Endothelial cell of umbilical vein (primary cell): ENCODE measurements around the gene MID1IP1. TPM values are rescaled to one million over a fixed set of nuclear protein-coding genes. Genes with fewer than 3 reads are reported as not detected.

ENCODE experiments used
- BruUV-seq: library from RNA; stranded (reverse); fragments of 400-500 nt; replicated peaks from 2 replicates; lab custom pipeline; 2021; lab: Mats Ljungman, UMichigan
- CTCF ChIA-PET: fragments of 300-600, 350-600 bp; sonication (Branson Sonifier 250); formaldehyde crosslinking; loops from one replicate; lab custom pipeline; 2021; ENCODE audit warnings: antibody characterized with exemption, inconsistent platforms; lab: Charles Lee
- POLR2A ChIA-PET: fragments of 300-600, 350-600 bp; sonication (Branson Sonifier 250); formaldehyde crosslinking; loops from one replicate; lab custom pipeline; 2021; ENCODE audit warnings: antibody characterized with exemption, inconsistent platforms; lab: Charles Lee
- DNase-seq: peaks from one replicate; pipeline ENCODE4 v3.0.0-alpha.2; 2011; ENCODE audit warnings: low read depth, low spot score
- FAIRE-seq: peaks from 2 replicates; lab custom pipeline; 2011; peaks lifted over from hg19 to GRCh38; lab: Jason Lieb, UNC
- H2AFZ ChIP-seq: 2 replicates; pipeline ENCODE4 v1.6.0; 2012; ENCODE audit warnings: low read depth, low read length, control low read depth, inconsistent platforms
- H3K27ac ChIP-seq: 2 replicates; pipeline ENCODE4 v1.5.1; 2011; ENCODE audit warnings: low read depth, mild to moderate bottlenecking, control low read depth, low read length, moderate library complexity; ENCODE audit not compliant: insufficient read depth
- H3K27me3 ChIP-seq, 2 experiments: 2 replicates each; pipeline versions ENCODE4 v1.6.0 to v1.6.1; 2011; ENCODE audit warnings: low read length in 2 of 2, mixed read lengths in 1 of 2; ENCODE audit not compliant: control insufficient read depth in 2 of 2, insufficient read depth in 2 of 2
- H3K36me3 ChIP-seq, 2 experiments: 2 replicates in 1 of 2; 3 replicates in 1 of 2; pipeline ENCODE4 v1.5.1; 2011; ENCODE audit warnings: low read length in 2 of 2, mild to moderate bottlenecking in 1 of 2, moderate library complexity in 1 of 2; ENCODE audit not compliant: control insufficient read depth in 2 of 2, insufficient read depth in 2 of 2; ENCODE audit errors: extremely low read depth in 1 of 2
- H3K4me1 ChIP-seq: 3 replicates; pipeline ENCODE4 v1.5.1; 2011; ENCODE audit warnings: mild to moderate bottlenecking, low read length; ENCODE audit not compliant: control insufficient read depth, insufficient read depth; ENCODE audit errors: extremely low read depth
- H3K4me2 ChIP-seq: 2 replicates; pipeline ENCODE4 v1.6.1; 2011; ENCODE audit warnings: low read length, control low read depth, mixed read lengths; ENCODE audit not compliant: insufficient read depth
- H3K4me3 ChIP-seq, 3 experiments: fragments of 200-600 bp in 1 of 3; sonication (generic), shearing (Covaris generic) in 1 of 3; replicated peaks in 1 of 3; 2 replicates each; pipeline ENCODE4 v1.5.1; 2011 to 2016; ENCODE audit warnings: control low read depth in 3 of 3, low read length in 3 of 3, mild to moderate bottlenecking in 2 of 3, inconsistent platforms in 1 of 3, low read depth in 1 of 3, moderate library complexity in 1 of 3; ENCODE audit not compliant: insufficient read depth in 1 of 3
- H3K79me2 ChIP-seq: 2 replicates; pipeline ENCODE4 v1.6.0; 2012; ENCODE audit warnings: low read length, inconsistent platforms; ENCODE audit not compliant: control insufficient read depth, insufficient read depth
- H3K9ac ChIP-seq: replicated peaks from 2 replicates; pipeline ENCODE3; 2011; ENCODE audit warnings: low read length, control low read depth; ENCODE audit not compliant: insufficient read depth; ENCODE audit errors: extremely low read depth
- H3K9me1 ChIP-seq: replicated peaks from 3 replicates; pipeline ENCODE4 v1.6.0; 2011; ENCODE audit warnings: mild to moderate bottlenecking, low read length; ENCODE audit not compliant: control insufficient read depth, insufficient read depth; ENCODE audit errors: extremely low read depth
- H3K9me3 ChIP-seq: replicated peaks from 2 replicates; pipeline ENCODE4 v1.5.1; 2012; ENCODE audit warnings: low read length, inconsistent platforms; ENCODE audit not compliant: control insufficient read depth, insufficient read depth
- H4K20me1 ChIP-seq: replicated peaks from 2 replicates; pipeline ENCODE3; 2011; ENCODE audit warnings: mild to moderate bottlenecking, low read length; ENCODE audit not compliant: control insufficient read depth, insufficient read depth; ENCODE audit errors: extremely low read depth
- FOS ChIP-seq: IDR thresholded peaks from 2 replicates; pipeline ENCODE4 v1.6.1; 2011; ENCODE audit warnings: mild to moderate bottlenecking, low read length, moderate library complexity, borderline replicate concordance; ENCODE audit not compliant: insufficient read depth
- GATA2 ChIP-seq: IDR thresholded peaks from 2 replicates; pipeline ENCODE4 v1.7.0; 2011; ENCODE audit warnings: low read depth, mild to moderate bottlenecking, moderate library complexity, mixed read lengths, low read length; ENCODE audit not compliant: insufficient read length, insufficient read depth
- MYC ChIP-seq: IDR thresholded peaks from one replicate; pipeline ENCODE4 v1.6.1; 2011; ENCODE audit warnings: mild to moderate bottlenecking, low read depth, low read length
- dilution Hi-C: fragments of 300-500 bp; cut with MboI; formaldehyde crosslinking; loops from one replicate; pipeline ENCODE4 v1.15.0; 2019; ENCODE audit warnings: low sequenced_read_pairs; ENCODE audit not compliant: extremely low pct_ligation_motif_present
- intact Hi-C: fragments of 100-400 bp; cut with micrococcal nuclease; formaldehyde crosslinking; loops from one replicate; pipeline ENCODE4 v1.10.0; 2022
- polyA plus RNA-seq, 4 experiments: library from polyadenylated mRNA; depleted of rRNA in 3 of 4; stranded (reverse) in 3 of 4; unstranded in 1 of 4; fragments of >200 nt; gene quantifications; 2 replicates each; pipeline versions ENCODE4 v1.2.1 to v1.2.3, GENCODE V29; 2011 to 2012; ENCODE audit warnings: missing spikeins in 1 of 4
- total RNA-seq: library from RNA; stranded (reverse); gene quantifications from 2 replicates; pipeline ENCODE4 v1.2.3, GENCODE V29; 2021
- TF ChIP-seq, protein P1 (sequence below), 2 donors: IDR thresholded peaks; 1 replicate in 1 of 2; 2 replicates in 1 of 2; pipeline ENCODE4 v1.5.1; 2011; ENCODE audit warnings: low read length in 2 of 2, mild to moderate bottlenecking in 2 of 2, moderate library complexity in 2 of 2, control low read depth in 1 of 2, inconsistent platforms in 1 of 2, low read depth in 1 of 2; ENCODE audit not compliant: insufficient read depth in 1 of 2; ENCODE audit errors: extremely low read depth in 1 of 2
- TF ChIP-seq, protein P2 (sequence below): IDR thresholded peaks from 2 replicates; pipeline ENCODE4 v1.6.1; 2011; ENCODE audit not compliant: insufficient read depth, insufficient read length

Gene MID1IP1
- total and polyA plus RNA-seq, 2 donors (not counting 3 experiments of a cell fraction or from before 2014, with no cell fraction given): 23.2 to 25.1 TPM

DNA sequence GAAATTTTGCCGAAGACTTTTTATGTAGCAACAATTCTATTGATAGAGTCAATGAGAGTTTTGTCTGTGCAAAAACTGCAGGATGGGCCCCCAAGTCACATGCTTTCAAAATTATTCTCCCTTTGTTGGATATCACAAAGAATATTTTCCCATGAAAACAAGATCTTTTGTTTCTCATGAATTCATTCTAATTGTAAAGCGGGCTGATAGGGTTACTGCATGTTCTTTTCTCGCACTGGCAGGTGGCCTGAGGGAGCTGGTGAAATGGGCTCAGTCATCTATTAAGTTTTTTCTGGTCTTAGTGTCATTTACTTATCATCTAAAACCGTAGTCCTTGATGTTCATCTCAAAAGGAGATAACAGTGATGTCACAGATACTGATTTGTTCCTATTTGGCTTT lies 44.2 kb downstream of the MID1IP1 start:
- Histone ChIP-seq H2AFZ (no peak overlapping the region), H4K20me1 (no peaks in the 10 kb centered on the region), H3K9me1 (no peaks in the 10 kb centered on the region), H3K27me3 (peaks cover 0 to 2% of the 10 kb centered on the region in 2 experiments), H3K27ac (no peak overlapping the region), H3K79me2 (no peaks in the 10 kb centered on the region), H3K9ac (no peak overlapping the region), H3K4me2 (no peak overlapping the region), H3K4me3 (no peak overlapping the region), H3K9me3 (no peaks in the 10 kb centered on the region), H3K4me1 (no peaks in the 10 kb centered on the region), H3K36me3 (no peaks in the 10 kb centered on the region)
- TF ChIP-seq GATA2: no peak
- TF ChIP-seq, protein P1, sequence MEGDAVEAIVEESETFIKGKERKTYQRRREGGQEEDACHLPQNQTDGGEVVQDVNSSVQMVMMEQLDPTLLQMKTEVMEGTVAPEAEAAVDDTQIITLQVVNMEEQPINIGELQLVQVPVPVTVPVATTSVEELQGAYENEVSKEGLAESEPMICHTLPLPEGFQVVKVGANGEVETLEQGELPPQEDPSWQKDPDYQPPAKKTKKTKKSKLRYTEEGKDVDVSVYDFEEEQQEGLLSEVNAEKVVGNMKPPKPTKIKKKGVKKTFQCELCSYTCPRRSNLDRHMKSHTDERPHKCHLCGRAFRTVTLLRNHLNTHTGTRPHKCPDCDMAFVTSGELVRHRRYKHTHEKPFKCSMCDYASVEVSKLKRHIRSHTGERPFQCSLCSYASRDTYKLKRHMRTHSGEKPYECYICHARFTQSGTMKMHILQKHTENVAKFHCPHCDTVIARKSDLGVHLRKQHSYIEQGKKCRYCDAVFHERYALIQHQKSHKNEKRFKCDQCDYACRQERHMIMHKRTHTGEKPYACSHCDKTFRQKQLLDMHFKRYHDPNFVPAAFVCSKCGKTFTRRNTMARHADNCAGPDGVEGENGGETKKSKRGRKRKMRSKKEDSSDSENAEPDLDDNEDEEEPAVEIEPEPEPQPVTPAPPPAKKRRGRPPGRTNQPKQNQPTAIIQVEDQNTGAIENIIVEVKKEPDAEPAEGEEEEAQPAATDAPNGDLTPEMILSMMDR (IDR thresholded peaks at IDR 0.05; ENCODE audit: extremely low read depth in 1 of 2, insufficient read depth in 1 of 2, low read depth in 1 of 2, low read length in 2 of 2): no peak
- dilution Hi-C loops (no loop called here), intact Hi-C loops (no loop called here)
- CTCF ChIA-PET: no interaction called here
- FAIRE-seq (no peak), DNase-seq (no peak)
- POLR2A ChIA-PET: no interaction called here
- no TSS peak for BruUV-seq

DNA sequence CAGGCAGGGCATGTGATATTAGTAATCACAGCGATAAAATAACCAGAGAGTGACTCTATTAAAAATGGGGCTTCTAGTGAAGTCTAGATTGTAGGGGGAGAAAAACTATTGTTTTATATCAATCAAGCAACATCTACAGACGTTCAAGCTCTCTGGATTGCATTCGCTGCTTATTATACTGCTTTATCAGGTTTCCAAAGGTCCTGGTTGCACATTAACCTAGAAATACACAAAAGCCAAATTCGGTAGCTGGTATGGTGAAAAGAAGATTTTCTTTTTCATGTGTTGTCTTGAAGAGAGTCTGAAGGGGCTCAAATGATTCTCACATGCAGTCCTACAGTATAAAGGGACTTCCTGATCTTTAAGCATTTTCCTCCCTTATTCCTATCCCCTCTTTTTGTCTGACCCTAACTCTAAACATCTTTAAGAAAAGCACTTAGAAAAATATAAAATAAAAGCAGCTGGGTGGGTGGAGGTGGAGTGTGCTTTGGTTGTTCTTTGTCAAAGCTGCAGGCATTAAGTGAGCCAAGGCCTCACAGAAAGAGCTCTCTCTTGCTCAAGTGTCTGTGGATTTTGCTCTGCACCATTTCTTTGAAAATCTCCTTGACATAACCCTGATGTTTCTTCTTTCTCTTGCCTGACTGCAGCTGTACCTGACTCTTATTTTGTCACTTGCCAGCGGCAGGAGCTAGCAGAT lies 46.1 kb downstream of the MID1IP1 start:
- H3K79me2 ChIP-seq: no peaks in the 10 kb centered on the region
- CTCF ChIA-PET: no interaction called here

More for the DNA sequence above, 46.1 kb downstream of the MID1IP1 start:
- Histone ChIP-seq H2AFZ (no peak overlapping the region), H3K4me3 (no peak overlapping the region), H4K20me1 (no peaks in the 10 kb centered on the region), H3K9me1 (no peaks in the 10 kb centered on the region), H3K4me2 (no peak overlapping the region), H3K9me3 (no peaks in the 10 kb centered on the region), H3K27ac (no peak overlapping the region), H3K9ac (no peak overlapping the region), H3K36me3 (no peaks in the 10 kb centered on the region), H3K27me3 (peaks cover 0 to 2% of the 10 kb centered on the region in 2 experiments), H3K4me1 (no peaks in the 10 kb centered on the region)
- no peak for DNase-seq
- no peak for TF ChIP-seq FOS
- no peak for TF ChIP-seq MYC
- TF ChIP-seq, protein P2, sequence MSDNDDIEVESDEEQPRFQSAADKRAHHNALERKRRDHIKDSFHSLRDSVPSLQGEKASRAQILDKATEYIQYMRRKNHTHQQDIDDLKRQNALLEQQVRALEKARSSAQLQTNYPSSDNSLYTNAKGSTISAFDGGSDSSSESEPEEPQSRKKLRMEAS: no peak
- TF ChIP-seq, protein P1 (IDR thresholded peaks at IDR 0.05; ENCODE audit: extremely low read depth in 1 of 2, insufficient read depth in 1 of 2, low read depth in 1 of 2, low read length in 2 of 2): no peak
- dilution Hi-C loops: no loop called here
- FAIRE-seq: no peak
- POLR2A ChIA-PET: no interaction called here
- BruUV-seq: no TSS peak
- intact Hi-C loops: no loop called here
